ENCODE measurements around the gene P2RX5. TPM values are rescaled to one million over a fixed set of nuclear protein-coding genes. Genes with fewer than 3 reads are reported as not detected.

P2RX5 gene
- total and polyA plus RNA-seq, 2 experiments from 2014 or later, result 7.5 to 13.6 TPM

GRCh38 chr17:3656353-3656752 lies 39.6 kb downstream of the P2RX5 start:
- Histone ChIP-seq H2AFZ (no peak overlapping the region), H3K9me2 (ENCODE audit: insufficient read depth) (no peaks in the 10 kb centered on the region), H3K27me3 (ENCODE audit: insufficient read depth) (no peaks in the 10 kb centered on the region), H3K4me1 (ENCODE audit: insufficient read depth) (no peaks in the 10 kb centered on the region), H4K20me1 (replicated peaks; ENCODE audit: insufficient read depth) (no peaks in the 10 kb centered on the region), H3K79me2 (replicated peaks; ENCODE audit: insufficient read depth) (no peaks in the 10 kb centered on the region), H3K27ac (ENCODE audit: low read depth) (no peak overlapping the region), H3K36me3 (ENCODE audit: insufficient read depth) (0 out of 2 replicates have a peak, but pooled peaks cover 3% of the 10 kb centered on the region), H3K4me3 (no peak overlapping the region), H3F3A (replicated peaks; ENCODE audit: low read depth) (no peaks in the 10 kb centered on the region), H3K4me2 (no peak overlapping the region)
- Mint-ChIP-seq H3K27ac (peak overlapping the region; percentile 86), H3K27me3 (ENCODE audit: insufficient read depth, low read depth, poor library complexity) (peaks cover 2% of the 10 kb centered on the region), H3K9me3 (no peaks in the 10 kb centered on the region), H3K4me1 (peaks cover 7% of the 10 kb centered on the region; the same call in 1 of the 3 replicates), H3K4me3 (no peak overlapping the region), H3K36me3 (ENCODE audit: low read depth) (no peaks in the 10 kb centered on the region)
- TF ChIP-seq CTCF (conservative IDR thresholded peaks at IDR 0.05; ENCODE audit: low read depth in 2 of 2), result no peak
- TF ChIP-seq JUNB (IDR thresholded peaks at IDR 0.05; ENCODE audit: unreplicated experiment), result no peak
- TF ChIP-seq, protein P1, sequence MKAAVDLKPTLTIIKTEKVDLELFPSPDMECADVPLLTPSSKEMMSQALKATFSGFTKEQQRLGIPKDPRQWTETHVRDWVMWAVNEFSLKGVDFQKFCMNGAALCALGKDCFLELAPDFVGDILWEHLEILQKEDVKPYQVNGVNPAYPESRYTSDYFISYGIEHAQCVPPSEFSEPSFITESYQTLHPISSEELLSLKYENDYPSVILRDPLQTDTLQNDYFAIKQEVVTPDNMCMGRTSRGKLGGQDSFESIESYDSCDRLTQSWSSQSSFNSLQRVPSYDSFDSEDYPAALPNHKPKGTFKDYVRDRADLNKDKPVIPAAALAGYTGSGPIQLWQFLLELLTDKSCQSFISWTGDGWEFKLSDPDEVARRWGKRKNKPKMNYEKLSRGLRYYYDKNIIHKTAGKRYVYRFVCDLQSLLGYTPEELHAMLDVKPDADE (IDR thresholded peaks at IDR 0.05), result no peak
- TF ChIP-seq ZNF114 (CRISPR knock-in tag; IDR thresholded peaks at IDR 0.05), result no peak
- TF ChIP-seq NANOG (IDR thresholded peaks at IDR 0.05; ENCODE audit: borderline replicate concordance), result no peak
- TF ChIP-seq ZNF462 (CRISPR knock-in tag; IDR thresholded peaks at IDR 0.05), result no peak
- no peak for TF ChIP-seq EZH2phosphoT487 (IDR thresholded peaks at IDR 0.05; ENCODE audit: unreplicated experiment)
- TF ChIP-seq CREB1 (CRISPR knock-in tag; IDR thresholded peaks at IDR 0.05; ENCODE audit: low read depth), result no peak
- TF ChIP-seq ZNF331 (CRISPR knock-in tag; IDR thresholded peaks at IDR 0.05; ENCODE audit: low read depth), result no peak
- TF ChIP-seq EZH2 (IDR thresholded peaks at IDR 0.05; ENCODE audit: low read depth, unreplicated experiment), result no peak
- no peak for TF ChIP-seq POLR2AphosphoS5 (IDR thresholded peaks at IDR 0.05; ENCODE audit: low read depth)
- ATAC-seq (no peak), DNase-seq (ENCODE audit: low spot score) (no peak)

Data from GM23338 (cell line).